ENCODE measurements around the gene CABP4. TPM values are rescaled to one million over a fixed set of nuclear protein-coding genes. Genes with fewer than 3 reads are reported as not detected.
A peak's percentile ranks its signal among the peaks of the same experiment; 100 is the strongest.

CABP4 gene
- total and polyA plus RNA-seq, 2 experiments from 2014 or later = not detected

DNA sequence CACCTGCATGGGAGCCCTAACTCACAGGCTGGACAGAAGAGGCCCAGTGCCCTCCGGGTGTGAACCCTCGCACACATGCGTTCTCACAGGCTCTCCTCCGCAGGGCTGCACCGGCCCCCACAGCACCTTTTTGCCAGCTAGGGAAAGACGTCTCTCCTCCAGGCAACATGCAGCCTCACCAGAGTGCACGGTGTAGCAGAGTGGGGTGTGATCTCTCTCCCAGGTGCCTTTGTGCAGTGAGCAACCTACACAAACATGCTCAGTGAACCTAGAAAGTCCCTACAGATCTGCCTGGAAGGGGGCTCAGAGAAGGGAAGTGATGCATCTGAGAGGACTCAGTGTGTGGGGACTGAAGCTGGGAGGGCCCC lies 43.4 kb upstream of the CABP4 start:
- H3K36me3 ChIP-seq = no peaks in the 10 kb centered on the region
- TF ChIP-seq, protein P1, sequence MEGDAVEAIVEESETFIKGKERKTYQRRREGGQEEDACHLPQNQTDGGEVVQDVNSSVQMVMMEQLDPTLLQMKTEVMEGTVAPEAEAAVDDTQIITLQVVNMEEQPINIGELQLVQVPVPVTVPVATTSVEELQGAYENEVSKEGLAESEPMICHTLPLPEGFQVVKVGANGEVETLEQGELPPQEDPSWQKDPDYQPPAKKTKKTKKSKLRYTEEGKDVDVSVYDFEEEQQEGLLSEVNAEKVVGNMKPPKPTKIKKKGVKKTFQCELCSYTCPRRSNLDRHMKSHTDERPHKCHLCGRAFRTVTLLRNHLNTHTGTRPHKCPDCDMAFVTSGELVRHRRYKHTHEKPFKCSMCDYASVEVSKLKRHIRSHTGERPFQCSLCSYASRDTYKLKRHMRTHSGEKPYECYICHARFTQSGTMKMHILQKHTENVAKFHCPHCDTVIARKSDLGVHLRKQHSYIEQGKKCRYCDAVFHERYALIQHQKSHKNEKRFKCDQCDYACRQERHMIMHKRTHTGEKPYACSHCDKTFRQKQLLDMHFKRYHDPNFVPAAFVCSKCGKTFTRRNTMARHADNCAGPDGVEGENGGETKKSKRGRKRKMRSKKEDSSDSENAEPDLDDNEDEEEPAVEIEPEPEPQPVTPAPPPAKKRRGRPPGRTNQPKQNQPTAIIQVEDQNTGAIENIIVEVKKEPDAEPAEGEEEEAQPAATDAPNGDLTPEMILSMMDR (IDR thresholded peaks at IDR 0.05; ENCODE audit: low read depth, low read length) = no peak
- H3K27ac ChIP-seq = no peak overlapping the region
- H3K27me3 ChIP-seq = peaks cover 9% of the 10 kb centered on the region
- H3K4me1 ChIP-seq (ENCODE audit: low read depth) = no peaks in the 10 kb centered on the region
- no peak for DNase-seq (ENCODE audit: low read depth in 1 of 2, low spot score in 1 of 2)
- H3K9me3 ChIP-seq (ENCODE audit: low read depth) = no peaks in the 10 kb centered on the region
- no peak overlapping the region for H3K4me3 ChIP-seq

DNA sequence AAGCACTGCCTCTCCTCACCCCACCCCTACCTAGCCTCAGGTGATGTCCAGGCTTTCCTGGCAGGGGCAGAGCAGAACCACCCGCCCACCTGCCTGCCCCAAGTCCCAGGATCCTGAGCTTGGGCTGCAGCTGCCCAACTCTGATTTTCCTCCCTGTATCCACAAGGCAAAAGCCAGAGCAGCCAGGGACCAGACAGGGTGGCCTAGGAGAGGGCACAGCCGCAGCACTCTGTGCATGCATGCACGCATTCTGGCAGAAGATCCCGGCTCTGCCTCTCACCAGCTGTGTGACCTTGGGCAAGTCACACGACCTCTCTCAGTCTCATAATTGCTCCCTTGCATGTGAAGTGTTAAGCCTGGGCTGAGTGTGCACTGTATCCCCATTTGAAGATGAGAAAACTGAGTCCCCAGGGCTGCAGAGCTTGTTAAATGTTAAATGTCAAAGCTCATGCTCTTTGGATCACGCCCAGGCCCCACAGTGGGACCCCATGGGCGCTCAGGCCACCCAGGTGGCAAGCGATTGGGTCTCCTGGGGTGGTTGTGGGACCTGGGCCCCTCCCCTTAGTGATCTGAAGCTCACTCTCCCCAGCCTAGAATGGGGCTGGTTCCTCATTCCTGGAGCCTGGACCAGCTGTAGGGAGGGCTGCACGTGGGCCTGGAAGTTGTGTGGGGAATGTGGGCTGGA lies 42.5 kb upstream of the CABP4 start:
- TF ChIP-seq, protein P1 (IDR thresholded peaks at IDR 0.05; ENCODE audit: low read depth, low read length) = no peak
- no peaks in the 10 kb centered on the region for H3K36me3 ChIP-seq
- H3K4me1 ChIP-seq (ENCODE audit: low read depth) = no peaks in the 10 kb centered on the region
- peaks cover 9% of the 10 kb centered on the region for H3K27me3 ChIP-seq
- H3K4me3 ChIP-seq = no peak overlapping the region
- H3K27ac ChIP-seq = no peak overlapping the region
- no peak for DNase-seq (ENCODE audit: low read depth in 1 of 2, low spot score in 1 of 2)
- no peaks in the 10 kb centered on the region for H3K9me3 ChIP-seq (ENCODE audit: low read depth)

DNA sequence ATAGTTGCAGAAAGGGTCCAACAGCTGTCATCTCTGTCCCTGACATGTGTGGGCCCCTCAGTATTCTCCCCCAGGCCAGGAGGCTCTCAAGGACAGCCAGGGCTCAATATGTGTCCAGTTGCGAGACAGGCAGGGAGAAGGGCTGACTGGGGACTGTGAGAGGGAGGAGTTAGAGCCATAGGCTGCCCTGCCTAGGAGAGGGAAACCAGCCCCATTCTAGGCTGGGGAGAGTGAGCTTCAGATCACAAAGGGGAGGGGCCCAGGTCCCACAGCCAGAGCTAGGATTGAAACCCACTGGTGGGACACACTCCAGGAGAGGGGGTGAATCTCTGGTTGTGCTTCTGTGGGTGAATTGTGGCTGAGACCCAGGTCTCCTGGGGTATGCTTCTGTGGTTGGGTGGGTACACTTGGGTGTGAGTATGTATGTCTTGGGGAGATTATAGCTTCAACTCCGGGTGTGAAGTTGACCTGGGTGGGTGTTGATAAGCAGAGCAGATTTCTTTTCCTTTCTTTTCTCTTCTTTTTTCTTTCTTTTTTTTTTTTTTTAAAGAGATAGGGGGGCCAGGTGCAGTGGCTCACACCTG lies 41.8 kb upstream of the CABP4 start:
- DNase-seq (ENCODE audit: low read depth in 1 of 2, low spot score in 1 of 2) = no peak
- Histone ChIP-seq H3K4me3 (no peak overlapping the region), H3K27me3 (peaks cover 9% of the 10 kb centered on the region), H3K9me3 (ENCODE audit: low read depth) (no peaks in the 10 kb centered on the region), H3K27ac (no peak overlapping the region), H3K36me3 (no peaks in the 10 kb centered on the region), H3K4me1 (ENCODE audit: low read depth) (no peaks in the 10 kb centered on the region)
- TF ChIP-seq, protein P1 (IDR thresholded peaks at IDR 0.05; ENCODE audit: low read depth, low read length) = no peak

DNA sequence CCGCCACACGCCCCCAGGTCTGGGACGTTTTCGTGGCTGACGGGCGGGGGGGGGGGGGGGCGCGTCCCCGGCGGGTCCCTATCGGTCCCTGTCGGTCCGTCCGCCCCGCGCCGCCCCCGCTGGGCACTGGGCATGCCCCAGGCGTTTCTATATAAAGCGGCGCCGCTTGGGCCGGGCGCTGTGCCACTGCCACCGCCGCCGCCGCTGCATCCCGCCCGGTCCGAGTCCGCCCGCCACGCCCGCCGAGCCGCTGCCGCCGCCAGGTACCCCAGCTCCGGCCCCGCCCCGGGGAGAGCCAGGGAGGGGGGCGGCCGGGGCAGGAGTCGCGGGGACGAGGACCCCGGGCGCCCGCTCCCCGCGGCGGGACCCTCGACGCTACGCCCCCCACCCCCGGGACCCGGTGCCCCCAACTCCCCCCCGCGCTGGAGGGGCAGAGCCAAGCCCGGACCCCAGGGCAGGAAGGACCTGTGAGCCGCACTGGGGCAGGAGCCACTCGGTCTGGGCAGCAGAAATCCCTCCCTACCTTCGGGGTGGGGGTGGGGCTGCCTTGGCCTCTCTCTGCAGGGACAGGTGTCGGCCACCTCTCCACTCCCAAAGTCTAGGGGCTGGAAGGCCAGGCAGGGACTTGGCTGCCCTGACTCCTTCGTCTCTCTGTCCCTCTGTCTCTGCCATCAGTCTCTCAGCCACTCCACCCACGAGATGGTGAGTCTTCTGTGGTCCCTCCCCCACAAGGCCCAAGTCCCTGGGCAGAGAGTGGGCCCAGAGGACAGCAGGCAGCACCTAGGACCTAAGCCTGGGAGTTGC lies 39.5 kb upstream of the CABP4 start, which contains the start of gene CARNS1:
TSS of gene CARNS1 (plus strand) at position 178 of the 804 bp plus-strand sequence. CDS start at position 700, 522 bp downstream.
- no peaks in the 10 kb centered on the region for H3K36me3 ChIP-seq
- H3K27ac ChIP-seq = no peak within 1 kb of the TSS
- TF ChIP-seq, protein P1 (IDR thresholded peaks at IDR 0.05; ENCODE audit: low read depth, low read length) = no peak
- no peaks in the 10 kb centered on the region for H3K9me3 ChIP-seq (ENCODE audit: low read depth)
- peak within 1 kb of the TSS; percentile 25 for H3K4me3 ChIP-seq
- no peak for DNase-seq (ENCODE audit: low read depth in 1 of 2, low spot score in 1 of 2)
- H3K4me1 ChIP-seq (ENCODE audit: low read depth) = peaks cover 7% of the 10 kb centered on the region
- H3K27me3 ChIP-seq = peaks cover 9% of the 10 kb centered on the region

DNA sequence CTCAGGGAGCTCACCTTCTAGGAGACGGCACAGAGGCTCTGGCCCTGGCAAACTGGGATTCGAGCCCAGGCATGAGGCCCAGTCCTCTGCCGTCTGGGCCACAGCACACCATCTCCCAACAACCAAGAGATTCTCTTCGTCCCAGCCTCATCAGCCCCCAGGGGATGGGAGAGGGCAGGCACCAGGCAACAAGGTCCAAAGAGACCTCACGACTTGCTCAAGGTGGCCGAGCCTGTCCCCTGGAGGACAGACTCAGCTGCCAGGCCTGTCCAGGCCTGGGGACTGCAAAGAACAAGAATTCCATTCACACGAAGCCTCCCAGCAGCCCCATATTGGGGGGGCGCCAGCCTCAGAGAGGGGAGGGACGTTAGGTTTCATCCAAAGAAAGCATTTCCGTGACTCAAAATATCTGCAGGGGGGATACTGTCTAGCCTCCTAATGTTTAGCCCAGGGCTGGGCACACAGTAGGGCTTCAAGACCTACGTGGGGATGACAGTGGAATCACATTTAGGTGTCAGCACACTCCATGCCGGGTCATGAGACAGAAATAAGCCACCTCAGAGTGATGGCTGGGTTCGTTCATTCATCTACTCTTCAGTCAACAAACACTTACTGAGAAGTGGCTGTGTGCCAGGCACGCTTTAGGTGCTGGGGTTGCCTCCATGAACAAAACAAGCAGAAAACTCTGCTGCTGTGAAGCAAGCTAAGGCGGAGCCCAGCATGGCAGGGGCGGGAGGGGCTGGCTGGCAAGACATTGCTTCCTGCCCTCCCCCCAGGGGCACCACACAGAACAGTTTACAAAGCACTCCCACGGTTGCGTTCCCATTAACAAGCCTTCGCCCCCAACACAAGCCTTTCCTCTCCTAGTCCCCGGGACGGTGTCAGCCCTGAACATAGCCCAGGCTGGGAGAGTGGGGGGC lies 38.5 kb upstream of the CABP4 start:
- no peak overlapping the region for H3K4me3 ChIP-seq

More for the DNA sequence above, 38.5 kb upstream of the CABP4 start:
- H3K27ac ChIP-seq = no peak overlapping the region
- H3K4me1 ChIP-seq (ENCODE audit: low read depth) = peaks cover 7% of the 10 kb centered on the region
- TF ChIP-seq, protein P1 (IDR thresholded peaks at IDR 0.05; ENCODE audit: low read depth, low read length) = no peak
- no peaks in the 10 kb centered on the region for H3K9me3 ChIP-seq (ENCODE audit: low read depth)
- DNase-seq (ENCODE audit: low read depth in 1 of 2, low spot score in 1 of 2) = peak in 1 of 2 donors; percentile 35
- no peaks in the 10 kb centered on the region for H3K36me3 ChIP-seq
- H3K27me3 ChIP-seq = peaks cover 9% of the 10 kb centered on the region

All from cardiac muscle cell (in vitro differentiated cells and primary cell).